SK-N-MC (cell line): ENCODE results near the gene CFAP90.

Experiments used
- EZH2 ChIP-seq: fragments of 200-600 bp; sonication (generic); IDR thresholded peaks from one replicate; pipeline ENCODE4 v1.6.1; 2017; ENCODE audit warnings: antibody characterized with exemption
- POLR2AphosphoS5 ChIP-seq: IDR thresholded peaks from 2 replicates; pipeline ENCODE4 v1.6.1; 2012; ENCODE audit warnings: mild to moderate bottlenecking, low read depth, low read length, borderline replicate concordance

GRCh38 chr5:7781899-7782298 is 69.0 kb downstream of the CFAP90 start:
- TF ChIP-seq EZH2 (no peak), POLR2AphosphoS5 (no peak)
